Psoas muscle (tissue), 8 donors: Measurements from ENCODE around the gene CFAP57. TPM values are rescaled to one million over a fixed set of nuclear protein-coding genes. Genes with fewer than 3 reads are reported as not detected.

Experiments
- ATAC-seq, 4 donors: fragments of 200-7000 bp; cut with Tn5 transposase; one replicate each; pipeline ENCODE4 v1.9.1; 2020; ENCODE audit warnings: moderate library complexity in 3 of 4, mild to moderate bottlenecking in 2 of 4
- DNase-seq, 2 donors: peaks; one replicate each; pipeline ENCODE4 v3.0.0-alpha.2; 2020
- H3K27ac ChIP-seq: fragments of 200-600 bp; one replicate; pipeline ENCODE4 v1.8.0; 2022
- H3K27me3 ChIP-seq, 3 donors: fragments of 200-600 bp in 1 of 3; one replicate each; pipeline versions ENCODE4 v1.6.1 to v1.8.0; 2013 to 2022; ENCODE audit warnings: low read length in 2 of 3, mild to moderate bottlenecking in 2 of 3, moderate library complexity in 1 of 3; ENCODE audit not compliant: insufficient read depth in 3 of 3
- H3K36me3 ChIP-seq, 2 donors: fragments of 200-600 bp in 1 of 2; one replicate each; pipeline versions ENCODE4 v1.6.1 to v1.8.0; 2013 to 2022; ENCODE audit warnings: low read depth in 1 of 2, mild to moderate bottlenecking in 1 of 2, moderate library complexity in 1 of 2; ENCODE audit not compliant: insufficient read depth in 1 of 2
- H3K4me1 ChIP-seq: fragments of 200-600 bp; one replicate; pipeline ENCODE4 v1.8.0; 2022
- H3K4me3 ChIP-seq: fragments of 200-600 bp; one replicate; pipeline ENCODE4 v1.8.0; 2022; ENCODE audit warnings: mild to moderate bottlenecking
- H3K9me3 ChIP-seq: fragments of 200-600 bp; one replicate; pipeline ENCODE4 v1.8.0; 2022
- WGBS, 3 donors: extraction: QIAGEN DNeasy Blood & Tissue Kit; methylation state at CpG; one replicate each; pipeline versions ENCODE4 v1.1.6 to v1.1.7; 2013; 5-methylcytosine and 5-hydroxymethylcytosine counted together
- intact Hi-C, 2 donors: fragments of 100-400 bp; cut with DNase I; formaldehyde crosslinking; loops; one replicate each; pipeline versions ENCODE4 v1.11.0 to v1.14.2; 2022
- polyA plus RNA-seq, 3 donors: library from polyadenylated mRNA; stranded (reverse); fragments of 200-250 nt; gene quantifications; one replicate each; pipeline ENCODE4 v1.2.3, GENCODE V29; 2013
- total RNA-seq, 4 donors: library from RNA; stranded (reverse); fragmentation: NEBNext Ultra II Directional in 2 of 4; extraction: Animal tissue kit (Norgen Biotek cat#: 25700) in 2 of 4; gene quantifications; one replicate each; pipeline versions ENCODE4 v1.2.1 to v1.2.4, GENCODE V29; 2021 to 2023
- TF ChIP-seq, protein P1 (sequence below): fragments of 200-600 bp; IDR thresholded peaks from one replicate; pipeline ENCODE4 v1.8.0; 2022; ENCODE audit warnings: antibody characterized with exemption
- donor health status: healthy with polysubstance abuse.
- donor health status: DM: no; HTN: no; CAD: no; lungs with moderate emphysema.
- donor health status: Bipolar disorder and iron deficiency.
- donor health status: healthy.
- donor health status: DM: yes; HTN: yes; CAD: no.
- donor health status: DM: no; HTN: no; CAD: no.
- donor health status: DM: no; HTN: no; CAD: no.
- donor health status: DM: yes; HTN: yes; CAD: no.

Gene CFAP57
- total and polyA plus RNA-seq, 7 donors: 0.04 to 0.26 (median 0.11) TPM; not detected in 3

DNA sequence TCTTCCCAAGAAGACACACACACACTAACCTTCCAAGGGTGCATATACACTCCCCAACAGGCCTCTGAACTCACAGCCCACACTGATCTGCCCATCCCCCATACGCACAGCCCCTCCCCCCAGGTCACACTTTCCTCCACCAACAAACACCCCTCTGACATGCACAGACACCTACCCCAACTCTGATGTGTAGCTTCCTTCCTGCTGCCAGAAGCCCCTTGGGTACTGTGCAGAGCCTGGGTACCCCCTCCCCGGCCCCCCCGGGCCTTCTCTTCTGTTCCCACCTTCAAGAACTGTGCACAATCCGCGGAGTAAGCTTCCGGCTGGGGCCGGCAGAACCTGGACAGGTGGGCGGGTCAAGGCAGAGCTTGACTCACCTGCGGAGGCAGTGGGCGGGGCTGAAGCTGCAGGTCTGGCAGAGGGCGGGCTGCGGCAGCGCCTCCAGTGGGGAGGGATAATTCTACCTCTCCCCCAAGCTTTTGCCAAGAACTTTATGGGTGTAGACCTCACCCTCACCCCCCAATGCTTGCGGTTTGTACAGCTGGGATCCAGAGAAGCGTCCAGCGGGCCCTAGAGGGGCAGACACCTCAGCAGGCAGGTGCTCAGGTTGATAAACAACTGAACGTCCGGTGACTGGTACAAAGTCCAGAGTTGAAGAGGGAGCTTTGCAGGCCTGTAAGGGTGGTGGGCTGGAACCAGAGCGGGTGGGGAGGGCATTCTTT lies 113.3 kb downstream of the CFAP57 start, which contains the start of gene C1orf210:
Gene C1orf210 (minus strand): TSS at position 313 of the 722 bp plus-strand sequence. CDS start 2,311 bp downstream, outside the sequence.
- TF ChIP-seq, protein P1, sequence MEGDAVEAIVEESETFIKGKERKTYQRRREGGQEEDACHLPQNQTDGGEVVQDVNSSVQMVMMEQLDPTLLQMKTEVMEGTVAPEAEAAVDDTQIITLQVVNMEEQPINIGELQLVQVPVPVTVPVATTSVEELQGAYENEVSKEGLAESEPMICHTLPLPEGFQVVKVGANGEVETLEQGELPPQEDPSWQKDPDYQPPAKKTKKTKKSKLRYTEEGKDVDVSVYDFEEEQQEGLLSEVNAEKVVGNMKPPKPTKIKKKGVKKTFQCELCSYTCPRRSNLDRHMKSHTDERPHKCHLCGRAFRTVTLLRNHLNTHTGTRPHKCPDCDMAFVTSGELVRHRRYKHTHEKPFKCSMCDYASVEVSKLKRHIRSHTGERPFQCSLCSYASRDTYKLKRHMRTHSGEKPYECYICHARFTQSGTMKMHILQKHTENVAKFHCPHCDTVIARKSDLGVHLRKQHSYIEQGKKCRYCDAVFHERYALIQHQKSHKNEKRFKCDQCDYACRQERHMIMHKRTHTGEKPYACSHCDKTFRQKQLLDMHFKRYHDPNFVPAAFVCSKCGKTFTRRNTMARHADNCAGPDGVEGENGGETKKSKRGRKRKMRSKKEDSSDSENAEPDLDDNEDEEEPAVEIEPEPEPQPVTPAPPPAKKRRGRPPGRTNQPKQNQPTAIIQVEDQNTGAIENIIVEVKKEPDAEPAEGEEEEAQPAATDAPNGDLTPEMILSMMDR: no peak
- Histone ChIP-seq H3K27me3 (peaks cover 0 to 4% (median 0%) of the 10 kb centered on the region in 3 donors), H3K9me3 (no peaks in the 10 kb centered on the region), H3K4me3 (no peak within 1 kb of the TSS), H3K27ac (no peak within 1 kb of the TSS), H3K4me1 (no peaks in the 10 kb centered on the region), H3K36me3 (no peaks in the 10 kb centered on the region)
- no peak for ATAC-seq
- 29 to 40% (median 38%) methylated on average over 19 of the region's 19 CpGs for WGBS, 3 donors
- no peak for DNase-seq
- intact Hi-C loops: no loop called here

DNA sequence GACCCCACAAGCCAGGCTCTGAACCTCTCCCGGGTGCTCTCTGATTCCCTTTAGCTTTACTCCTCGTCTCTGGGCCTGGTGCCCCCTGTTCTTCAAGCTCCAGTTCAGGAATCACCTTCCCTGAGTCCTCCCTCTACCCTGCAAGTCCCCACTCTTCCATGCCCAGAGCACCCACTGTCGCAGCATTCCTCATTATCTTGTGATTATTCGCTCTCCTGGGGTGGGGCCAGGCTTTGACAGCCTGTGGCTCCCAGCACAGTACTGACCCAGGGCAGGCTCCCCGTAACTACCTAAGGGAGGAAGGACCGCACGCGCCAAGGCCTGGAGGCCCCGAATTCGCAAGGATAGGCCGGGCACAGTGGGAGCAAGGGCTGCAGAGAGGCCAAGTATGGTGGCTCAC lies 114.0 kb downstream of the CFAP57 start:
- intact Hi-C loops: no loop called here
- DNase-seq (no peak), ATAC-seq (no peak)
- no peak overlapping the region for H3K27ac ChIP-seq
- peaks cover 0 to 4% (median 0%) of the 10 kb centered on the region in 3 donors for H3K27me3 ChIP-seq
- WGBS, 3 donors: 90 to 92% (median 90%) methylated on average over 11 of the region's 11 CpGs
- no peaks in the 10 kb centered on the region for H3K9me3 ChIP-seq
- H3K4me3 ChIP-seq: no peak overlapping the region
- H3K4me1 ChIP-seq: no peaks in the 10 kb centered on the region
- TF ChIP-seq, protein P1: no peak
- no peaks in the 10 kb centered on the region for H3K36me3 ChIP-seq

DNA sequence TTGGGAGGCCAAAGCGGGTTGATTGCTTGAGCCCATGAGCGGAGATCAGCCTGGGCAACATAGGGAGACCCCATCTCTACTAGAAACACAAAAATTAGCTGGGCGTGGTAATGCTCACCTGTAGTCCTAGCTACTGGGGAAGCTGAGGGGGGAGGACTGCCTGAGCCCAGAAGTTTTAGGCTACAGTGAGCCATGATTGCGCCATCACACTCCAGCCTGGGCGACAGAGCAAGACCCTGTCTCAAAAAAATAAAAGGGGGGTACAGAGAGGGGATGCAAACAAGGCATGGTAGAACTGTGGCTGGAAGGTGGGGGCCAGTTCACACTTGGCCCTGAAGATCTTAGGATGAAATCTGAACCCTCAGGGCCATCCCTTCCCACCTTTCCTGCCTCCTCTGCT lies 114.4 kb downstream of the CFAP57 start:
- TF ChIP-seq, protein P1: no peak
- H3K4me1 ChIP-seq: no peaks in the 10 kb centered on the region
- ATAC-seq: no peak
- 94 to 95% (median 95%) methylated on average over 5 of the region's 5 CpGs for WGBS, 3 donors
- H3K27me3 ChIP-seq: peaks cover 0 to 4% (median 0%) of the 10 kb centered on the region in 3 donors
- no peaks in the 10 kb centered on the region for H3K36me3 ChIP-seq
- no peak overlapping the region for H3K4me3 ChIP-seq
- DNase-seq: no peak
- H3K27ac ChIP-seq: no peak overlapping the region
- H3K9me3 ChIP-seq: no peaks in the 10 kb centered on the region
- intact Hi-C loops: no loop called here

DNA sequence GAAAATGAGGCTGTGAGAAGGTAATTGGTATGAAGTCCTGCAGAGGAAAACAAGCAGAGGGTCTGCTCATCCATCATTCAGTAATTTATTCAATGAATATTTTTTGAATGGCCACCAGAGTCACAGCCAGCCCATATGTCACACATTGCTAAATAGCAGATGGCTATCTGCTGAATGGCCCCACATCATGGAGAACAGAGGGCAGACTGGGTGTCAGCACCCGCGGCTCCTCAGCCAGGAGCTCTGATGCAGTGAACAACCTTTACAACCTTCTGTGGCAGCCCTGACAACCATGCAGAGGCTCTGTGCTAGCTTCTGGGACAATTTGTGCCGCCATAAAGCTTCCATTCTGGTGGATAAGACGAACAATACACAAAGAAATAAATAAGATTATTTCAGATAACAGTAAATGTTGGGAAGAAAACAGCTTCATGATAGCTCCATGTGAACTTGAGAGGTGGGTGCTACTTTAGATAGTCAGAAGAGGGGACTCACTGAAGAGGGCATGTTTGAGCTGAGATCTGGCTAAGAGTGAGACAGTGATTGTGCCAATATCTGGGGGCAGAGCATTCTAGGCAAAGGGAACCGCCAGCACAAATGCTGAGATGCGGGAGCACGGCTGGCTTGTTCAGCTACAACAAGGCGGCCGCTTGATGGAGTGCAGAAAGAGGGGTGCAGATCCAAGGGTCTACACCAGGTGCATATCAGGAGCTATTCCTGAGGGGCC lies 116.1 kb downstream of the CFAP57 start:
- TF ChIP-seq, protein P1: no peak
- H3K36me3 ChIP-seq: no peaks in the 10 kb centered on the region
- intact Hi-C loops: no loop called here
- no peak overlapping the region for H3K4me3 ChIP-seq
- no peak for DNase-seq
- ATAC-seq: no peak
- no peak overlapping the region for H3K27ac ChIP-seq
- H3K9me3 ChIP-seq: no peaks in the 10 kb centered on the region
- H3K4me1 ChIP-seq: no peaks in the 10 kb centered on the region
- 82 to 87% (median 83%) methylated on average over 9 of the region's 9 CpGs for WGBS, 3 donors
- H3K27me3 ChIP-seq: peaks cover 0 to 4% (median 0%) of the 10 kb centered on the region in 3 donors
